ENCODE data around the gene ANO3. TPM values are rescaled to one million over a fixed set of nuclear protein-coding genes. Genes with fewer than 3 reads are reported as not detected.

Gene ANO3
- total and polyA plus RNA-seq, 2 donors (not counting 1 experiment from before 2014, with no cell fraction given): not detected

GRCh38 chr11:26332572-26332915, 614 bp downstream of the ANO3 start:
- ChIA-PET POLR2A (no interaction called here), CTCF (no interaction called here)
- intact Hi-C loops (cut with micrococcal nuclease): no loop called here
- H3K27me3 Mint-ChIP-seq: peaks cover 21% of the 10 kb centered on the region
- peaks cover 0 to 5% (median 0%) of the 10 kb centered on the region in 3 donors for H3K9me3 ChIP-seq (ENCODE audit: control extremely low read depth in 1 of 3, control insufficient read depth in 2 of 3, insufficient read depth in 1 of 3, low read length in 2 of 3)
- no peaks in the 10 kb centered on the region for H3K4me1 ChIP-seq (ENCODE audit: control insufficient read depth in 2 of 2, insufficient read depth in 2 of 2, low read length in 2 of 2)
- no peak overlapping the region for H3K4me3 Mint-ChIP-seq
- H3K9ac ChIP-seq (ENCODE audit: low read length): no peak overlapping the region
- no peak overlapping the region for H2AFZ ChIP-seq (ENCODE audit: insufficient read depth, low read depth, low read length, poor library complexity, severe bottlenecking)
- H3K4me1 Mint-ChIP-seq: no peaks in the 10 kb centered on the region
- TF ChIP-seq CTCF (IDR thresholded peaks at IDR 0.05) (no peak), EZH2 (IDR thresholded peaks at IDR 0.05; ENCODE audit: borderline replicate concordance, insufficient read depth, low read depth, low read length, poor library complexity, severe bottlenecking) (no peak)
- no peaks in the 10 kb centered on the region for H3K9me3 Mint-ChIP-seq (ENCODE audit: insufficient read depth)
- no peak overlapping the region for H3K4me3 ChIP-seq (ENCODE audit: control extremely low read depth in 1 of 5, extremely low read depth in 1 of 5, insufficient read depth in 1 of 5, low read depth in 2 of 5, low read length in 4 of 5)
- WGBS (ENCODE audit: insufficient coverage): 69% methylated on average over 2 of the region's 5 CpGs
- no peaks in the 10 kb centered on the region for H3K36me3 ChIP-seq (replicated peaks in 1 of 2; ENCODE audit: control extremely low read depth in 1 of 2, control insufficient read depth in 1 of 2, extremely low read depth in 1 of 2, insufficient read depth in 2 of 2, low read length in 1 of 2)
- DNase-seq (no peak), ATAC-seq (ENCODE audit: low read depth) (no peak)
- H3K27ac ChIP-seq (ENCODE audit: low read length in 2 of 2): no peak overlapping the region
- H3K79me2 ChIP-seq (ENCODE audit: control insufficient read depth, insufficient read depth, low read length): no peaks in the 10 kb centered on the region
- no peaks in the 10 kb centered on the region for H4K20me1 ChIP-seq (ENCODE audit: control insufficient read depth, insufficient read depth, low read length, poor library complexity, severe bottlenecking)
- peaks cover 0 to 6% (median 0%) of the 10 kb centered on the region in 4 experiments for H3K27me3 ChIP-seq (replicated peaks in 1 of 4; ENCODE audit: control extremely low read depth in 1 of 4, control insufficient read depth in 3 of 4, insufficient read depth in 4 of 4, low read length in 3 of 4)
- no peak overlapping the region for H3K4me2 ChIP-seq (replicated peaks; ENCODE audit: low read depth, low read length, poor library complexity, severe bottlenecking)
- H3K27ac Mint-ChIP-seq: no peak overlapping the region

GRCh38 chr11:26333906-26334305, 2.0 kb downstream of the ANO3 start:
- Mint-ChIP-seq H3K4me3 (no peak overlapping the region), H3K27me3 (peaks cover 21% of the 10 kb centered on the region), H3K27ac (no peak overlapping the region), H3K9me3 (ENCODE audit: insufficient read depth) (no peaks in the 10 kb centered on the region), H3K4me1 (no peaks in the 10 kb centered on the region)
- TF ChIP-seq EZH2 (IDR thresholded peaks at IDR 0.05; ENCODE audit: borderline replicate concordance, insufficient read depth, low read depth, low read length, poor library complexity, severe bottlenecking): no peak
- TF ChIP-seq CTCF (IDR thresholded peaks at IDR 0.05): no peak
- Histone ChIP-seq H3K27me3 (replicated peaks in 1 of 4; ENCODE audit: control extremely low read depth in 1 of 4, control insufficient read depth in 3 of 4, insufficient read depth in 4 of 4, low read length in 3 of 4) (peaks cover 0 to 6% (median 0%) of the 10 kb centered on the region in 4 experiments), H3K4me3 (ENCODE audit: control extremely low read depth in 1 of 5, extremely low read depth in 1 of 5, insufficient read depth in 1 of 5, low read depth in 2 of 5, low read length in 4 of 5) (no peak overlapping the region), H3K36me3 (replicated peaks in 1 of 2; ENCODE audit: control extremely low read depth in 1 of 2, control insufficient read depth in 1 of 2, extremely low read depth in 1 of 2, insufficient read depth in 2 of 2, low read length in 1 of 2) (no peaks in the 10 kb centered on the region), H3K9ac (ENCODE audit: low read length) (no peak overlapping the region), H2AFZ (ENCODE audit: insufficient read depth, low read depth, low read length, poor library complexity, severe bottlenecking) (no peak overlapping the region), H4K20me1 (ENCODE audit: control insufficient read depth, insufficient read depth, low read length, poor library complexity, severe bottlenecking) (no peaks in the 10 kb centered on the region), H3K4me1 (ENCODE audit: control insufficient read depth in 2 of 2, insufficient read depth in 2 of 2, low read length in 2 of 2) (no peaks in the 10 kb centered on the region), H3K9me3 (ENCODE audit: control extremely low read depth in 1 of 3, control insufficient read depth in 2 of 3, insufficient read depth in 1 of 3, low read length in 2 of 3) (peaks cover 0 to 8% (median 0%) of the 10 kb centered on the region in 3 donors), H3K4me2 (replicated peaks; ENCODE audit: low read depth, low read length, poor library complexity, severe bottlenecking) (no peak overlapping the region), H3K27ac (ENCODE audit: low read length in 2 of 2) (no peak overlapping the region), H3K79me2 (ENCODE audit: control insufficient read depth, insufficient read depth, low read length) (no peaks in the 10 kb centered on the region)
- no CpG with 5 or more reads among the region's 3 CpGs for WGBS (ENCODE audit: insufficient coverage)
- POLR2A ChIA-PET: no interaction called here
- intact Hi-C loops (cut with micrococcal nuclease): no loop called here
- no peak for DNase-seq
- ATAC-seq (ENCODE audit: low read depth): no peak
- CTCF ChIA-PET: no interaction called here
